Stimulated activated CD4-positive, alpha-beta T cell treated with anti-CD3 and anti-CD28 coated beads, Interleukin-15, amount 100 ng/mL, for 48 hours (primary cell): ENCODE results near the gene NOL4L.
A peak's percentile ranks its signal among the peaks of the same experiment; 100 is the strongest.
"Not testable (repeated sequence)": the region's sequence is repeated elsewhere in the genome, so short reads cannot be mapped to it uniquely, and the experiment has no call there.

Experiments used
- DNase-seq, 2 donors: peaks; one replicate each; pipeline ENCODE4 v3.0.0-alpha.2; 2020; ENCODE audit warnings: low read depth in 2 of 2

Gene NOL4L

GRCh38 chr20:32510120-32510600 is 75.0 kb downstream of the NOL4L start:
- no peak for DNase-seq

GRCh38 chr20:32509639-32510066 is 75.5 kb downstream of the NOL4L start:
- DNase-seq = peak; percentile 40 to 47

- DNase-seq = no peak
Measured at GRCh38 chr20:32508775-32509119, 76.4 kb downstream of the NOL4L start.

DNA sequence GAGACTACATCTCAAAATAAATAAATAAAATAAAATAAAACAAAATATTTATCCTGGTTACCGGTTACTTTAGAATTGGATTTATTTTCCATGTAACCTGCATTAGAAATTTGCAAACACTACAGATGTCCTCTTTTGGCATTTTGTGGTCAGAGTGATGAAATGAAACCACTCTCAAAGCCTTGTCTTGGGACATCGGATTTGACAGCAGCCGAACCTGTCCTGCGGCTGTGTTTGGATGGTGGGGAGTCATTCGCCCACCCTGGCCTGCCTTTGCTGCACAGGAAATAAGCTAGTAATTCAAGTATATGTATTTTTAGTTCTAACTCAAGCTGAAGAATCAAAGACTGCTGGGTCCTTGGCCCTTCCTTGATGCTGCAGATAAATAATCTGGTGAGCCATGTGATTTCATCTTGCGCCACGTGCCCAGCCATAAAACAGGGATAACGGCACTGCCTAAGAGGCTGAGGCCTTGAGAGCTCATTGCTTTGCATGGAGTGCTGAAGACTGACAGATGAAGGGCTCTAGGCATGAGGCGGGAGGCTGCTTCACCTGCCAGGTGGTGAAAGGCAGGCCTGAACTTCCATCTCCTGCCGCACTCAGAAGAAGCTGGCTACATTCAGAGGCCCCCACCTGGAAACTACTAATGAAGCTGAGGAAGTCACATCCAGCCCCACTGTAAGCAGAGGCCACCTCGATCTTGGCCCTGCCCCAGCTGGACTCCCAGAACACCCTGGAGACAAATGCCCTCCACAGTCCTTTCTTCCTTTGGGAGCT is 76.9 kb downstream of the NOL4L start:
- DNase-seq = no peak

GRCh38 chr20:32506721-32507120 is 78.4 kb downstream of the NOL4L start:
- DNase-seq = no peak

DNA sequence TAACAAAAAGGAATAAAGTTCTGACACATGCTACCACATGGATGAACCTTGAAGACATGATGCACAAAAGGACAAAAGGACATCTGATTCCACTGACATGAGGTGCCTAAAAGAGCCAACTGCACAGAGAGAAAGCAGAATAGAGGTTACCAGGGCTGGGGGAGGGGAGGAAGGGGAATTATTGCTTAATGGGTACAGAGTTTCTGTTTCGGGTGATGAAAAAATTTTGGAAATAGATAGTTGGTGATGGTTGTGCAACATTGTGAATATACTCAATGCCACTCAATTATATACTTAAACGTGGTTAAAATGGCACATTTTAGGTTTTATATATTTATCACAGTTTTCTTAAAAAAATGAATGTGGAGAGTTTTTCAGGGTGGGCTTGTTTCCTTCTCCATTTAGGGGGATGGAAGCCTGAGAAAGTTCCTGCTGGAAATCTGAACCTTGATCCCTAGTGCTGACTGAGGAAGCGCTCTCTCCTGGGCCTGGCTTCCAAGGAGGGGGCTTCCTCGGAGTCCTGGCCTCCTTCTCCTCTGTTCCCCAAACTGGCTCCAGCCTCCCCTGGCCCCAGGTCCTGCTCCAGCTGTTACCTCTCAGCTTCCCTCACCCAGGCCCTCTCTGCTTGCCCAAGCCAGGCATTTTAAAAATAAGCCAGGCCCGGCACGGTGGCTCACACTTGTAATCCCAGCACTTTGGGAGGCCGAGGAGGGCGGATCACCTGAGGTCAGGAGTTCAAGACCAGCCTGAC is 79.2 kb downstream of the NOL4L start:
- no peak for DNase-seq

GRCh38 chr20:32501709-32502108 is 83.4 kb downstream of the NOL4L start:
- no peak for DNase-seq

DNA sequence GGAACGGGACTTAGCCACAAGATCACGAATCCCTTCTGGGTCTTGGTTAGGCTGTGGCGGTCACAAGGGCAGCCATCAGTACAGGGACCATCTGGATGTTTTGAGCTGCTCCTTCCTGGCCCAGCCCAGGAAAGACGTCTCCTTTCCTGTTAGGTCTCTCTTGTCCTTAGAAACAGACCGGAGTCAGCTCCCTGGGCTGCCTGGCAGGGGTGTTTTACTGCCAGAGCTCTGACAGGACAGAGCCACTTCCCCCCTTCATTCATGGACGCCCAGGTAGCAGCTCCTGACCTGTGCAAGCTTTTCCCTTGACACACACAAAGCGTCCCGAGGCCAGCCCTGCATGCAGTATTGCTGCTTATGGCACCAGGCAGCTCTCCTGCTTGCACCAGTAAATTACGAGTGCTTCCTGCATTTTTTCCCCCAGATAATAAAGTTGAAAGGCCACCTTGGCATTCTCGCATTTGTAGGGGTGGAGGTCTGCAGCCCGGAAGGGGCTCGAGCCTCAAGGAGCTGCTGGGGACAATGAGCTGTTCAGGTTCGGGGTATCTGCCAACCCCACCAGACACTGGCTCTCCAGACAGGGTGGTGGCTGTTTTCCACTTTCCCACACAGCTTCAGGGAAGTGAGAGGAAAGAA is 87.4 kb downstream of the NOL4L start:
- no peak for DNase-seq

DNA sequence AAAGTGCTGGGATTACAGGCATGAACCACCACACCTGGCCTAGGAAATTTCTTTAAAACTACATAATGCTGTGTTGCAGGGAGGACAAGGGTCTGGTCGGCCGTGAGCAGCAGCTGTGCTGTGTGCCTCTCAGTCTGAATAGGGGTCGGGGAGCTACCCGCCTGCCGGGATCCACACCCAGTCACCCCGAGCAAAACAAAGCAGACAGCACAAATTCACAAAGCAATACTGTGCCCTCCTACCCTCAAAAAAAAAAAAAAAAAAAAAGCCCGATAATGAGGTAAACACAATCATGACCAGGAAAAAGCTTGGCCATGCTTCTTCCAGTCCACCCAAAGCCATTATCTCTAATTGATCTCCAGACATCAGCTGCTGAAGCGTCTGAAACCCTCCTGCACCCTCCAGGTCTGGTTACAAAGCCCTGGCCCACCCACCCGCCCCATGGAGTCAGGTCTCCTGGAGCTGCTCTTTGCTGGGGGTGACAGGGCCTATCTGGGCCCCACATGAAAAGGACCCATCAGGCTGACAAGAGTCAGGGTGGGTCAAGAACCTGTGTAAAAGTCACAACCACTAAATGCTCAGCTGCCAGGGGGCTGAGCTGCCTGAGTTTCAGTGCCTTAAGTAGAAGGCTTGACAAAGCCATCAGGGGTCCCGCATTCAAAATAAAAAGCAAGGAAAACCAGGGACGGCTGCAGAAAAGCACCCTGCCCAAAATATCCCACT is 88.2 kb downstream of the NOL4L start:
- DNase-seq = no peak

DNA sequence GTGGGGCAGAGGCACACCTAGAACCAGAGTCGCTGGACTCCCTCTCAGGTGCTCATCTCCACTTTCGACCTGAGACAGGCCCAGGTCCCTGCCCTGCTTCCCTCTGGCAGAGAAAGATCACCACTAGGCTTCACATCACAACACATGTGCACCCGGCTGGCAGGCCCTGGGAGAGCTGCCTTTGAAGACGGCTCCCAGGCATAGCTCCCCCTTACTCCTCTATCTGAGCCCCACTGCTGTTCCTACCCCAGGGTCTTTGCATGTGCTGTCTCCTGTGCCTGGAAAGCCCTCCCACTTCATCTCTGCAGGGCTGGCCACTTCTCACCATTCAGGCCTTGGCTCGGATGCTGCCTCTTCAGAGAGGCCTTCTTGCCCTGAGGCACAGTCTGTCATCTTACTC is 89.2 kb downstream of the NOL4L start:
- DNase-seq = no peak

DNA sequence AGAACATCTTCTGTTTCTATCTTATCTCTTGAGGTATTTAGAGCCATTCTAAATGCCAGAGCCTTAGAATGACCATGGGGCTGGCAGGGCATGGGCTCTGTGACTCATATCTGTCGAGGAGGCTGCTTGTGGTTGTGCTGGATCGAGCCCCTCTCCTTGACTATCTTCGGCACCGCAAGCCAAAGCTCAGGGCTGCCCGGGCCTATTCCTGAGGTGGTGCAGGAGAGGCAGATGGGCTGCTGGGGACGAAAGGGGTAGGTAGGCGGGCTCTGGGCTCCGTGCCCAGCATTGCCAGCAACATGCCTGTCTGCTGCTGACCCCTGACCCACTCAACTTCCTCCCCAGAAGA is 89.9 kb downstream of the NOL4L start:
- no peak for DNase-seq

- DNase-seq = no peak
Measured at GRCh38 chr20:32494483-32495216, 90.5 kb downstream of the NOL4L start.

GRCh38 chr20:32493356-32493755 is 91.8 kb downstream of the NOL4L start:
- no peak for DNase-seq

DNA sequence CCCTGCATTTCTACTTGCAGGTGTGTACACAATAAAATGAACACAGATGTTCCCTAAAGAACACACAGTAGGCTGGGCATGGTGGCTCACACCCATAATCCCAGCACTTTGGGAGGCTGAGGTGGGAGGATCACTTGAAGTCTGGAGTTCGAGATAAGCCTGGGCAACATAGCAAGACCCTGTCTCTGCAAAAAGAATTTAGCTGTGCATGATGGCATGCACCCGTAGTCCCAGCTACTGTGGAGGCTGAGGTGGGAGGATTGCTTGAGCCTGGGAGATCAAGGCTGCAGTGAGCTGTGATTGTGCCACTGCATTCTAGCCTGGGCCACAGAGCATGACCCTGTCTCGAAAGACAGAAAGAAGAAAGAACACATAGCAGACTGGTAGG is 93.4 kb downstream of the NOL4L start:
- not testable (repeated sequence) for DNase-seq

GRCh38 chr20:32490942-32491763 is 94.0 kb downstream of the NOL4L start:
- no peak for DNase-seq

GRCh38 chr20:32488066-32488838 is 96.9 kb downstream of the NOL4L start:
- no peak for DNase-seq

DNA sequence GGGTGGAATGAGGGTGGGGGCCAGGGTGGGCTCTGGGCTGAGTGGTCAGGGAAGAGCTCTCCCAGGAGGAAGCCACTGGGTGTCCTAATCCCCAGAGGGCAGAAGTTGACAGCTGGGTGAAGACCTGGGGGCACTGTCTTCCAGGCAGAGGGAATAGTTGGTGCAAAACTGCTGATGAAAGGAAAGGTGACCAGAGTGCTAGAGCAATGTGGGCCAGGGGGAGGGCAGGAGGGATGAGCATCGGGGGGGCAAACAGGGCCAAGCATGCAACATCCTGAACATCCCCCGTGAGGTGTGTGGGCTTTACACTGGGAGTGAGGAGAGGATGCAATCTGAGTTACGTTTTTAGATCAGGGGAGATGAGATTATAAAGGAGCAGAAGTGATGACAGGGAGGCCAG is 97.8 kb downstream of the NOL4L start:
- DNase-seq = no peak

- no peak for DNase-seq
Measured at GRCh38 chr20:32485770-32486478, 99.2 kb downstream of the NOL4L start.
